ENCODE data around the gene LSS.

The LSS gene

GRCh38 chr21:46269466-46269865, 40.9 kb upstream of the LSS start:
- Histone ChIP-seq H3K9ac (ENCODE audit: low read length) (no peak overlapping the region), H3K79me2 (ENCODE audit: low read length) (no peaks in the 10 kb centered on the region; the same call in none of the 2 replicates), H2AFZ (ENCODE audit: low read length) (no peak overlapping the region), H4K20me1 (ENCODE audit: insufficient read depth, low read length) (no peaks in the 10 kb centered on the region), H3K36me3 (replicated peaks; ENCODE audit: insufficient read depth, low read length) (peaks cover 31% of the 10 kb centered on the region), H3K27ac (ENCODE audit: low read length) (no peak overlapping the region), H3K9me3 (replicated peaks; ENCODE audit: insufficient read depth, low read length) (no peaks in the 10 kb centered on the region), H3K9me2 (replicated peaks; ENCODE audit: insufficient read depth, low read length) (no peaks in the 10 kb centered on the region), H3F3A (ENCODE audit: insufficient read depth, low read length) (no peaks in the 10 kb centered on the region), H3K4me3 (ENCODE audit: low read length) (no peak overlapping the region), H3K4me1 (ENCODE audit: low read length) (no peaks in the 10 kb centered on the region), H3K27me3 (replicated peaks; ENCODE audit: insufficient read depth, low read length) (no peaks in the 10 kb centered on the region), H3K4me2 (ENCODE audit: low read depth, low read length) (no peak overlapping the region)
- DNase-seq: no peak
- no peak for TF ChIP-seq EZH2phosphoT487 (IDR thresholded peaks at IDR 0.05; ENCODE audit: low read length)
- no peak for TF ChIP-seq EZH2 (optimal IDR thresholded peaks at IDR 0.05; ENCODE audit: low read depth, low read length)
- no peak for TF ChIP-seq CTCF (IDR thresholded peaks at IDR 0.05; ENCODE audit: low read length)

DNA sequence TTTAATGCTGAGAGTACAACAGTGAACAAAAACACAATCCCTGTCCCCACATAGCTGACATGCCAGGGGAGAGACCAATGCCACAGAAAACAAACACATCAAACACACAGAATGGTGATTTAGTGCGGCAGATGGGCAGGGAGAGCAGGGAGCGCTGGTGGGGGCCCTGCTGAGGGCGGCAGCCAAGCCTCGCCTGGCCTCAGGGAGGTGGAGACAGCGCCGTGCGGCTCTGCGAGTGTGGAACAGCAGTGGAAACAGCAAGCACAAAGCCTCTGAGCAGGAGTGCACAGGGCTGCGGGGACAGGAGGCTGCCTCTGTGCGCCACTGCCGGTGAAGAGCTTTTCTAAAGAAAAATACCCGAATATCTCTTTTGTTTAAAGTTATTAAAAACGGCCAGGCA, 39.8 kb upstream of the LSS start:
- Histone ChIP-seq H3F3A (ENCODE audit: insufficient read depth, low read length) (no peaks in the 10 kb centered on the region), H3K9ac (ENCODE audit: low read length) (no peak overlapping the region), H2AFZ (ENCODE audit: low read length) (no peak overlapping the region), H3K4me1 (ENCODE audit: low read length) (no peaks in the 10 kb centered on the region), H3K9me3 (replicated peaks; ENCODE audit: insufficient read depth, low read length) (no peaks in the 10 kb centered on the region), H3K4me3 (ENCODE audit: low read length) (no peak overlapping the region), H3K79me2 (ENCODE audit: low read length) (no peaks in the 10 kb centered on the region; the same call in 1 of the 2 replicates), H4K20me1 (ENCODE audit: insufficient read depth, low read length) (no peaks in the 10 kb centered on the region), H3K4me2 (ENCODE audit: low read depth, low read length) (no peak overlapping the region), H3K27me3 (replicated peaks; ENCODE audit: insufficient read depth, low read length) (no peaks in the 10 kb centered on the region), H3K27ac (ENCODE audit: low read length) (no peak overlapping the region), H3K36me3 (replicated peaks; ENCODE audit: insufficient read depth, low read length) (peaks cover 23% of the 10 kb centered on the region), H3K9me2 (replicated peaks; ENCODE audit: insufficient read depth, low read length) (no peaks in the 10 kb centered on the region)
- no peak for TF ChIP-seq EZH2 (optimal IDR thresholded peaks at IDR 0.05; ENCODE audit: low read depth, low read length)
- TF ChIP-seq EZH2phosphoT487 (IDR thresholded peaks at IDR 0.05; ENCODE audit: low read length): no peak
- no peak for TF ChIP-seq CTCF (IDR thresholded peaks at IDR 0.05; ENCODE audit: low read length)
- DNase-seq: no peak

- Histone ChIP-seq H3K27ac (ENCODE audit: low read length) (no peak overlapping the region), H3K4me1 (ENCODE audit: low read length) (no peaks in the 10 kb centered on the region), H3K27me3 (replicated peaks; ENCODE audit: insufficient read depth, low read length) (no peaks in the 10 kb centered on the region), H3K4me3 (ENCODE audit: low read length) (no peak overlapping the region), H3K9me2 (replicated peaks; ENCODE audit: insufficient read depth, low read length) (no peaks in the 10 kb centered on the region), H3K4me2 (ENCODE audit: low read depth, low read length) (no peak overlapping the region), H3K9ac (ENCODE audit: low read length) (no peak overlapping the region), H3K9me3 (replicated peaks; ENCODE audit: insufficient read depth, low read length) (no peaks in the 10 kb centered on the region), H4K20me1 (ENCODE audit: insufficient read depth, low read length) (no peaks in the 10 kb centered on the region), H3F3A (ENCODE audit: insufficient read depth, low read length) (no peaks in the 10 kb centered on the region), H3K36me3 (replicated peaks; ENCODE audit: insufficient read depth, low read length) (peaks cover 13% of the 10 kb centered on the region), H2AFZ (ENCODE audit: low read length) (no peak overlapping the region), H3K79me2 (ENCODE audit: low read length) (no peaks in the 10 kb centered on the region)
- TF ChIP-seq EZH2phosphoT487 (IDR thresholded peaks at IDR 0.05; ENCODE audit: low read length): no peak
- no peak for TF ChIP-seq CTCF (IDR thresholded peaks at IDR 0.05; ENCODE audit: low read length)
- no peak for TF ChIP-seq EZH2 (optimal IDR thresholded peaks at IDR 0.05; ENCODE audit: low read depth, low read length)
- DNase-seq: no peak
These were observed 38.4 kb upstream of the LSS start for GRCh38 chr21:46266946-46267345.

All from MM.1S (cell line).